Stimulated activated CD8-positive, alpha-beta memory T cell treated with anti-CD3 and anti-CD28 coated beads, Interleukin-15, amount 100 ng/mL, for 1 hour (primary cell): Measurements from ENCODE around the gene ZNF320.
"Not testable (repeated sequence)": the region's sequence is repeated elsewhere in the genome, so short reads cannot be mapped to it uniquely, and the experiment has no call there.

Experiments
- DNase-seq: peaks from one replicate; pipeline ENCODE4 v3.0.0-alpha.2; 2020; ENCODE audit warnings: low read depth

Gene ZNF320

GRCh38 chr19:52922841-52923777 is 25.7 kb upstream of the ZNF320 start, which contains the start of gene ZNF888:
Gene ZNF888, minus strand, starts transcription at chr19:52923428. Its CDS starts 5,555 bp downstream, at chr19:52917873.
- DNase-seq, result peak; percentile 68

GRCh38 chr19:52917531-52917930 is 20.1 kb upstream of the ZNF320 start:
- no peak for DNase-seq

GRCh38 chr19:52910648-52911047 is 13.2 kb upstream of the ZNF320 start:
- DNase-seq, result no peak

GRCh38 chr19:52904052-52904780 is 6.8 kb upstream of the ZNF320 start:
- not testable (repeated sequence) for DNase-seq

GRCh38 chr19:52901842-52902241 is 4.4 kb upstream of the ZNF320 start:
- no peak for DNase-seq

GRCh38 chr19:52898596-52898995 is 1.2 kb upstream of the ZNF320 start:
- not testable (repeated sequence) for DNase-seq

GRCh38 chr19:52898101-52898500 is 666 bp upstream of the ZNF320 start:
- no peak for DNase-seq

GRCh38 chr19:52896431-52897137 is 851 bp downstream of the ZNF320 start:
- DNase-seq, result no peak

- DNase-seq, result no peak
Observed at GRCh38 chr19:52891336-52891735, 6.1 kb downstream of the ZNF320 start.

GRCh38 chr19:52889931-52890330 is 7.5 kb downstream of the ZNF320 start:
- DNase-seq, result no peak

GRCh38 chr19:52889076-52889475 is 8.4 kb downstream of the ZNF320 start:
- no peak for DNase-seq

GRCh38 chr19:52880895-52881389 is 16.5 kb downstream of the ZNF320 start:
- no peak for DNase-seq

GRCh38 chr19:52872996-52873395 is 24.4 kb downstream of the ZNF320 start:
- not testable (repeated sequence) for DNase-seq

- no peak for DNase-seq
Observed at GRCh38 chr19:52871466-52871865, 26.0 kb downstream of the ZNF320 start.

- DNase-seq, result not testable (repeated sequence)
Observed at GRCh38 chr19:52868031-52868430, 29.4 kb downstream of the ZNF320 start.

- peak; percentile 35 for DNase-seq
Observed at GRCh38 chr19:52857378-52858191, 39.9 kb downstream of the ZNF320 start, which contains the start of gene ZNF468. Gene ZNF468, minus strand, starts transcription at chr19:52857619. Its CDS starts 3,347 bp downstream, at chr19:52854272.

GRCh38 chr19:52856540-52857377 is 40.7 kb downstream of the ZNF320 start:
- not testable (repeated sequence) for DNase-seq
